ENCODE measurements around the gene LY86.

The LY86 gene

DNA sequence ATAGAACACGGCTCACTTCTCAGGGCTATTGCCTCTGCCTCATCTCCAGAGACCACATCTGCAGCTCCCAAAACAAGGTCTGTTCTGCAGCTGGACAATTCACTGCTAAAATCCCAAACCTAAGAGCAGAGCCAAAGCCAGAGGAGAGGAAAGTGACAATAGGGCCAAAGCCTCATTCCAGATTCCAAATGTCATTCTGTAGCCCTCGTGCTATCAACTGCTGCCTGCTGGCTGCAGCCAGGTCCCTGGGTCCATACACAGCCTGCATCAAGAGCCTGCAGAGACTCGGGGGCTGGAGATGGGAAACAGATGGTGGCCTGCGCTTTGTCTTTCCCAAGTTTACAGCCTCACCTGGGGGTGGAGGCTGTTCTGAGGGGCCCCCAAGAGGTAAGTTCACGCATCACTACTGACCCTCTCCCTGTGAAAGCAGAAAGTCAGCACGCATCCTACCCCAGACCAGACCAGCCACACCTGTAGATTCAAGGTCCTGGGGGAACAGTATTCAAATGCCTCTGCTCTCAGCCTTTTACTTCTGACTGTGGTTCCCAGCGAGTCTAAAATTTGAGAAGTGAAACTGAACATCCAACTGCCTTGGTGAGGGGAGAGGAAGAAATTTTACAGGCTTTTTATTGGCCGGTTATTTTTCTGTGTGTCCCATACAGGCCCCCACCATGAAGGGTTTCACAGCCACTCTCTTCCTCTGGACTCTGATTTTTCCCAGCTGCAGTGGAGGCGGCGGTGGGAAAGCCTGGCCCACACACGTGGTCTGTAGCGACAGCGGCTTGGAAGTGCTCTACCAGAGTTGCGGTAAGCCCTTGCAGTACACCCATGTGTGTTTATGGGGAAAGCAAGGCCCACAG lies at the start of gene LY86:
TSS of gene LY86 (plus strand) at position 657 of the 860 bp plus-strand sequence. CDS start at position 672, 15 bp downstream.
- no peak for TF ChIP-seq CTCF (IDR thresholded peaks at IDR 0.05; ENCODE audit: low read depth, low read length, missing control alignments)
- no peak for DNase-seq
- Histone ChIP-seq H3K4me3 (ENCODE audit: low read depth, low read length) (no peak within 1 kb of the TSS), H3K27ac (no peak within 1 kb of the TSS), H3K27me3 (replicated peaks) (no peaks in the 10 kb centered on the region), H3K36me3 (replicated peaks) (no peaks in the 10 kb centered on the region)
- in situ Hi-C loops (cut with HindIII; ENCODE audit: low pct_ligation_motif_present, low sequenced_read_pairs): no loop called here

- Histone ChIP-seq H3K4me3 (ENCODE audit: low read depth, low read length) (no peak overlapping the region), H3K27ac (no peak overlapping the region), H3K36me3 (replicated peaks) (no peaks in the 10 kb centered on the region), H3K27me3 (replicated peaks) (no peaks in the 10 kb centered on the region)
- no peak for TF ChIP-seq CTCF (IDR thresholded peaks at IDR 0.05; ENCODE audit: low read depth, low read length, missing control alignments)
- in situ Hi-C loops (cut with HindIII; ENCODE audit: low pct_ligation_motif_present, low sequenced_read_pairs): no loop called here
- no peak for DNase-seq
Measured at GRCh38 chr6:6539036-6539435, 49.5 kb upstream of the LY86 start.

DNA sequence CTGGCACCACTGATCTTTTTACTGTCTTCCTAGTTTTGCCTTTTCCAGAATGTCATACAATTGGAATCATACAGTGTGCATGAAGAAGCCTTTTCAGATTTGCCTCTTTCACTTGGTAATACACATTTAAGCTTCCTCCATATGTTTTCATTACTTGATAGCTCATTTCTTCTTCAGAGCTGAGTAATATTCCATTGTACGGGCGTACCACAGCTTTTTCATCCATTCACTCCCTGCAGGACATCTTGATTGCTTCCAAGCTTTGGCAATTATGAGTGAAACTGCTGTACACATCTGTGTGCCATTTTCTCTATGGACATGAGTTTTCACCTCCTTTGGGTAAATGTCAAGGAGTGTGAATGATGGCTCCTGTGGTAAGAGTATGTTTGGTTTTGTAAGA lies 46.2 kb upstream of the LY86 start:
- Histone ChIP-seq H3K27ac (no peak overlapping the region), H3K36me3 (replicated peaks) (no peaks in the 10 kb centered on the region), H3K27me3 (replicated peaks) (peaks cover 6% of the 10 kb centered on the region), H3K4me3 (ENCODE audit: low read depth, low read length) (no peak overlapping the region)
- in situ Hi-C loops (cut with HindIII; ENCODE audit: low pct_ligation_motif_present, low sequenced_read_pairs): no loop called here
- no peak for DNase-seq
- no peak for TF ChIP-seq CTCF (IDR thresholded peaks at IDR 0.05; ENCODE audit: low read depth, low read length, missing control alignments)

DNA sequence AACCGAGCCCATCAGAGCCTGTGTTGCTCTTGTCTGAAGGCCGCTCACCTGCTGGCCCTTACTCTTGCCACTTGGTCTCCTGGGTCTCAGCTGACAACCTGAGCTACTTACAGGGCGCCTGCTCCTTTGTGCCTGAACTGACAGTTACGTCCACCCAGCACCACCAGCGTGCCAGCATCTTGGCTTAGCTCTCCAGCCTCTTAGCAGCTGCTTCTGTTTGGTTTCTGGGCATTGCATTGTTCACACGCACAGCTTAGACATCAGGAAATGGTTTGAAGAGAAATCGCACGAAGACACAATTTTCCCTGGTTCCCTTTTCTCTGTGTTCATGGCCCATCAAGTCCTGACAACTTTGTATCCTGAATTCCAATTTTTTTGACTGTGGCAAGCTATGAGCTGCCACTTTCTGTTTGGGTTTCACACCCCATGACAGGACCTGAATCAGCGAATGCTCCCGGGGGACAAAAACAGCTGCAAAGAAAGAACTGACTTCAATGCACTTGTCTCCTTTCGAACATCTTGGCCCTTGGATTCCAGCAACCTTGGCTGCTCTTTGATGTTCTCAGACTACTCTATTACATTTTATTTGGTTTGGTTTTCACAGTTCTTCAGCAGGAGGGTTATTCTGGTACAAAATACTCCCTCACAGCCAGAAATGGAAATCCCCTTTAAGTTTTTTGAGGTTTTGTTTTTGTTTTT lies 45.2 kb upstream of the LY86 start:
- no peak overlapping the region for H3K4me3 ChIP-seq (ENCODE audit: low read depth, low read length)
- no peaks in the 10 kb centered on the region for H3K36me3 ChIP-seq (replicated peaks)
- no peak overlapping the region for H3K27ac ChIP-seq
- H3K27me3 ChIP-seq (replicated peaks): peaks cover 6% of the 10 kb centered on the region
- DNase-seq: no peak
- no peak for TF ChIP-seq CTCF (IDR thresholded peaks at IDR 0.05; ENCODE audit: low read depth, low read length, missing control alignments)
- in situ Hi-C loops (cut with HindIII; ENCODE audit: low pct_ligation_motif_present, low sequenced_read_pairs): no loop called here

GRCh38 chr6:6545616-6546317 lies 42.8 kb upstream of the LY86 start:
- H3K27ac ChIP-seq: no peak overlapping the region
- no peak for TF ChIP-seq CTCF (IDR thresholded peaks at IDR 0.05; ENCODE audit: low read depth, low read length, missing control alignments)
- peaks cover 6% of the 10 kb centered on the region for H3K27me3 ChIP-seq (replicated peaks)
- in situ Hi-C loops (cut with HindIII; ENCODE audit: low pct_ligation_motif_present, low sequenced_read_pairs): no loop called here
- H3K4me3 ChIP-seq (ENCODE audit: low read depth, low read length): no peak overlapping the region
- H3K36me3 ChIP-seq (replicated peaks): no peaks in the 10 kb centered on the region
- DNase-seq: no peak

Data from brain microvascular endothelial cell (primary cell).